Omental fat pad (tissue), 4 donors: ENCODE results near the gene PODN. TPM values are rescaled to one million over a fixed set of nuclear protein-coding genes. Genes with fewer than 3 reads are reported as not detected.

Experiments
- ATAC-seq: fragments of 150-250 bp; one replicate; pipeline ENCODE4 v1.9.1; 2016; ENCODE audit warnings: mild to moderate bottlenecking, moderate library complexity; ENCODE audit not compliant: low FRiP score
- DNase-seq: peaks from one replicate; pipeline ENCODE4 v3.0.0-alpha.2; 2019; ENCODE audit warnings: low spot score
- total RNA-seq, 4 donors: library from RNA; depleted of rRNA; stranded (reverse); fragments of >200 nt; gene quantifications; one replicate each; pipeline ENCODE4 v1.1.0, GENCODE V29; 2016
- TF ChIP-seq, protein P1 (sequence below), 3 donors: fragments of 450-650 bp; IDR thresholded peaks; one replicate each; pipeline ENCODE4 v1.5.1; 2016 to 2017; ENCODE audit warnings: antibody characterized with exemption in 3 of 3, mild to moderate bottlenecking in 3 of 3, moderate library complexity in 2 of 3

PODN gene
- total RNA-seq, 4 donors from 2014 or later: 99.8 to 440 (median 251) TPM

DNA sequence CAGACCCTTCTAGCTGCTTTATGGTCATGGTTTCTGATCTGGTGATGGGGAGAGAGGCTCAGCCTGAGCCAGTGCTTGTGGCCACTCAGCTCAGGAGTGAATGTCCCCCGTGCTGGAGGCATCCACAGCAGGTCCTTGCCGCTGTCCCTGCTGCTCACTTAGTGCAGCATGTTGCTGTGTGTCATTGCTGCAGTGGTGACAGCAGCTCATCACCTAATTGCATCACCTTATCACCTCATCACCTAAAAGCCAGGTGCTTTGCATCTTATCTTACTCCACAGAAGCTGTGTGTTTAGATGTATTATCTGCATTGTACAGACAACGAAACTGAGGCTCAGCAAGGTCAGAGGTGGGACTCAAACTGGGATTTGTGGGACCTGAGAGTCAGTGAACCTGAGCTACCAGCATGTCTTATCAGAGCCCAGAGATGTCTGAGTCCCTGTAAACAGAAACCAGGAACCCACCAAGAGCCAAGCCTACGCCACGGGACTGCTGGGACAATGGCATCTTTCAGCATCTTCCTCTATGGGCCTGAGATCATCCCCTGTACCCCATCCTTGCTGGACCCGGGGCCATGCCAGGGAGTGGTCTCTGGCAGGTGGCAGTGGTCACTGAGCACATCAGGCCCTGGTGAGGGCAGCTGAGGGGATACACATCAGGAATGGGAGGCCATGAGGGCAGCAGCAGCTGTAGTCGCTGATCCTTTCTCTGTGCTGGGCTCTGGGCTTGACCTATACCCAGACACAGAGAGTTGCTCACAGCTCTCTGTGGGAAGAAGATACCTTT is 6.5 kb downstream of the PODN start:
- DNase-seq (no peak), ATAC-seq (no peak)
- TF ChIP-seq, protein P1, sequence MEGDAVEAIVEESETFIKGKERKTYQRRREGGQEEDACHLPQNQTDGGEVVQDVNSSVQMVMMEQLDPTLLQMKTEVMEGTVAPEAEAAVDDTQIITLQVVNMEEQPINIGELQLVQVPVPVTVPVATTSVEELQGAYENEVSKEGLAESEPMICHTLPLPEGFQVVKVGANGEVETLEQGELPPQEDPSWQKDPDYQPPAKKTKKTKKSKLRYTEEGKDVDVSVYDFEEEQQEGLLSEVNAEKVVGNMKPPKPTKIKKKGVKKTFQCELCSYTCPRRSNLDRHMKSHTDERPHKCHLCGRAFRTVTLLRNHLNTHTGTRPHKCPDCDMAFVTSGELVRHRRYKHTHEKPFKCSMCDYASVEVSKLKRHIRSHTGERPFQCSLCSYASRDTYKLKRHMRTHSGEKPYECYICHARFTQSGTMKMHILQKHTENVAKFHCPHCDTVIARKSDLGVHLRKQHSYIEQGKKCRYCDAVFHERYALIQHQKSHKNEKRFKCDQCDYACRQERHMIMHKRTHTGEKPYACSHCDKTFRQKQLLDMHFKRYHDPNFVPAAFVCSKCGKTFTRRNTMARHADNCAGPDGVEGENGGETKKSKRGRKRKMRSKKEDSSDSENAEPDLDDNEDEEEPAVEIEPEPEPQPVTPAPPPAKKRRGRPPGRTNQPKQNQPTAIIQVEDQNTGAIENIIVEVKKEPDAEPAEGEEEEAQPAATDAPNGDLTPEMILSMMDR (IDR thresholded peaks at IDR 0.05): no peak

DNA sequence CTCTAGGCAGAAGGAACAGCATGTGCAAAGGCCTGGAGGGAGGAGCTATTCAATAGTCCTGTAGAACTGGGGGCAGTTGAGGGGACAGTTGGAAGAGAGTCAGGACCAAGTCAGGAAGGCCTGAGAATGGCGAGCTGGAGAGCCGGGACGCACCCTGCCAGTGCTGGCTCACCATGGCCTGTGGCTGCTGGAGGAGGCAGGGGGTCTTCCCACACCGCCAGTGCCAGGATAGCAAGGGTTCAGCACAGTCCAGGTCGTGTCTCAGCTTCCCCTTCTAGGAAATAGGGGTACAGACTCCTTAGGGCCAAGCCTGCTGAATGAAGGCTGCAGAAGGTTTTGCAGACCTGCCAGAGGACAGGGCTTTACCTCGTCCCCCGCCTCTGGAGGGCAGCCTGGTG is 7.3 kb downstream of the PODN start:
- no peak for ATAC-seq
- TF ChIP-seq, protein P1 (IDR thresholded peaks at IDR 0.05): no peak
- DNase-seq: no peak

DNA sequence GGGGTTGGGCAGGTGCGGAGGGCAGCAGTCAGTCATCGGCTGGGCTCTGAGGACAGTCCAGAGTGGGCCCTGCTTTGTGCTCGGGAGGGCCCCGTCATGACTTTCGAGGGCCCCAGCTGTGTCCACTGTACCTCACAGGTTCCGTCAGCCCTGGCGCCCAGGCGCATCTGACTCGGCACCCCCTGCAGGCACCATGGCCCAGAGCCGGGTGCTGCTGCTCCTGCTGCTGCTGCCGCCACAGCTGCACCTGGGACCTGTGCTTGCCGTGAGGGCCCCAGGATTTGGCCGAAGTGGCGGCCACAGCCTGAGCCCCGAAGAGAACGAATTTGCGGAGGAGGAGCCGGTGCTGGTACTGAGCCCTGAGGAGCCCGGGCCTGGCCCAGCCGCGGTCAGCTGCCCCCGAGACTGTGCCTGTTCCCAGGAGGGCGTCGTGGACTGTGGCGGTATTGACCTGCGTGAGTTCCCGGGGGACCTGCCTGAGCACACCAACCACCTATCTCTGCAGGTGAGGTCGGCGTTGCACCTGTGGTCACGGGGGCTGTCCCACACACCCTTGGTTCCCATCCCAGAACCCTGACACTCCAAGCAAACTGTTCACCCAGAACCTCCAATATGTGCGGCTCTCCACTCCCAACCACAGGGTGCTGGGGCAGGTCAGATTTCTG is 7.8 kb downstream of the PODN start:
- ATAC-seq: no peak
- TF ChIP-seq, protein P1 (IDR thresholded peaks at IDR 0.05): no peak
- peak; percentile 15 for DNase-seq

DNA sequence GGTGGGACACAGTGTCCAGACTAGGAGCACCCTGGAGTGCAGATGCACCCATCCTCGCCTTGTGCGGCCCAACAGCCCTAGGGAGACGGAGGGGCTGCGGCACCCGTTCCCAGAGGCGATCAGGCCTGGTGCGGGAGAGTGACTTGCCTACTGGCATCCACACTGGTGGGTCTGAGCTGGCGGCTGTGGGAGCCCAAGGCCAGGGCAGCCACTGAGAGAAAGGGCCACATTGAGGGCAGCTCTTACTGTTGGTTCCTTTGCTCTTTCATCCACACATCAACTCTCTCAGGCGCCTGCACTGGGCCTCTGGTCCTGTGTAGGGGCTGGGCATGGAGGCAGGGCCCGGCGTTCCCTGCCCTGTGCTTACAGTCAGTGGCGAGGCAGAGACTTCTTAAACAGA is 8.6 kb downstream of the PODN start:
- ATAC-seq (no peak), DNase-seq (no peak)
- TF ChIP-seq, protein P1 (IDR thresholded peaks at IDR 0.05): no peak

DNA sequence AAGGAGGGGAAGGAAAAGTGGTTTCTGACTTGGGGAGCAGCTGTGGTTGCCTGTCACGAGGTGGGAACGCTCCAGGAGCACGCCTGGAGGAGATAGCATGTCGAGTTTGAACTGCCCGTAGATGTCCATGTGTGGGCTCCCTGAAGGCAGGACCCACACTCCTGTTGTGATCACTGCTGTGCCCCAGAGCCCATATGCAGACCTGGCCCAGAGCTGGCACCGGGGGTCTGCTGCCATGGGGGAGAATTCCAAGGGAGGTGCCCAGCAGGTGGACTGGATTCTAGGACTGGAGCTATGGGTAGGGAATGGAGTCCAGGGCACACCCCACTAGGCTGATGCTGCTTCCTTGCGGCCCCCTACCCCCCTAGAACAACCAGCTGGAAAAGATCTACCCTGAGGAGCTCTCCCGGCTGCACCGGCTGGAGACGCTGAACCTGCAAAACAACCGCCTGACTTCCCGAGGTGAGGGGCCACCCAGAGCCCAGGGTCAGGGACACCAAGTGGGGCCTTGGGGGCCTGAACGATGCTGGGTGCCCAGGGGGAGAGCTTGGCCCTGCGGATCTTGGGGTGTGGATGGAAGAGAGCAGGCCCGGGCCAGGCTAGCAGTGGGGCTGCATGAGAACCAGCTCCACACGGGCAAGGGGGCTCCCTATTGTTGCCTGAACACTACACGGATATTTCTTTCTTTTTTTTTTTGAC is 9.3 kb downstream of the PODN start:
- TF ChIP-seq, protein P1 (IDR thresholded peaks at IDR 0.05): no peak
- ATAC-seq: no peak

DNA sequence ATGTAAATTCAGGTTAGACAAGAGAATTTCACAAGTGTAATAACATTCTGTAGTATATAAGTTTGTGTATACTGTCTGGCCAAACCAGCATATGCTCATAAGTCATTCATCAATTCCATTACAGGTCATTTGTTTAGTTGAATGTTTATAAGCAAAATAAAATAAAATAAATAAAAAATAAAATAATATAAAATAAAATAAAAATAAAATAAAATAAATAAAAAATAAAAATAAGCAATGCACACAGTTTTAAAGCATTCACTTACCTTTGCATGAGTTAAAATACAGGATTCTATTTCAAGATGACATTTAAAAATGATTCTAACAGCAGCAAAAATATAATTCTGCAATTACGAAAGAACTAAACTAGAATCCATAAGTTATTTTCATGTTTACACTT is 9.9 kb downstream of the PODN start:
- DNase-seq: no peak
- ATAC-seq: no peak
- TF ChIP-seq, protein P1 (IDR thresholded peaks at IDR 0.05): no peak

More for the DNA sequence above, 9.3 kb downstream of the PODN start:
- peak; percentile 14 for DNase-seq
